Astrocyte (in vitro differentiated cells and primary cell): Measurements from ENCODE around the gene SUV39H2. TPM values are rescaled to one million over a fixed set of nuclear protein-coding genes. Genes with fewer than 3 reads are reported as not detected.
"Not testable (repeated sequence)": the region's sequence is repeated elsewhere in the genome, so short reads cannot be mapped to it uniquely, and the experiment has no call there.

Source experiments
- DNase-seq: peaks from one replicate; pipeline ENCODE4 v3.0.0-alpha.2; 2010; ENCODE audit warnings: low read depth
- FAIRE-seq: peaks from 2 replicates; lab custom pipeline; 2011; peaks lifted over from hg19 to GRCh38; lab: Jason Lieb, UNC
- H2AFZ ChIP-seq: 2 replicates; pipeline ENCODE4 v1.6.0; 2012; ENCODE audit warnings: low read depth, low read length, inconsistent platforms
- H3K27ac ChIP-seq: 2 replicates; pipeline ENCODE4 v1.5.1; 2011; ENCODE audit warnings: low read depth, low read length, inconsistent platforms
- H3K27me3 ChIP-seq: 2 replicates; pipeline ENCODE4 v1.6.0; 2011; ENCODE audit warnings: low read length, inconsistent platforms; ENCODE audit not compliant: insufficient read depth
- H3K36me3 ChIP-seq: 2 replicates; pipeline ENCODE4 v1.5.1; 2011; ENCODE audit warnings: low read length, inconsistent platforms; ENCODE audit not compliant: insufficient read depth
- H3K4me1 ChIP-seq: 2 replicates; pipeline ENCODE4 v1.5.1; 2011; ENCODE audit warnings: low read length, inconsistent platforms; ENCODE audit not compliant: insufficient read depth
- H3K4me2 ChIP-seq: 2 replicates; pipeline ENCODE4 v1.6.0; 2012; ENCODE audit warnings: low read length, inconsistent platforms
- H3K4me3 ChIP-seq: 2 replicates; pipeline ENCODE4 v1.5.1; 2011; ENCODE audit warnings: low read depth, mild to moderate bottlenecking, low read length, inconsistent platforms; ENCODE audit not compliant: insufficient read depth
- H3K79me2 ChIP-seq: 2 replicates; pipeline ENCODE4 v1.6.0; 2012; ENCODE audit warnings: mild to moderate bottlenecking, low read length, inconsistent platforms; ENCODE audit not compliant: insufficient read depth
- H3K9ac ChIP-seq: 2 replicates; pipeline ENCODE4 v1.6.0; 2012; ENCODE audit warnings: mild to moderate bottlenecking, low read length, inconsistent platforms
- H3K9me3 ChIP-seq: 2 replicates; pipeline ENCODE4 v1.5.1; 2012; ENCODE audit warnings: low read depth, mild to moderate bottlenecking, low read length, inconsistent platforms; ENCODE audit not compliant: insufficient read depth
- H4K20me1 ChIP-seq: 2 replicates; pipeline ENCODE4 v1.6.0; 2012; ENCODE audit warnings: low read length, inconsistent platforms; ENCODE audit not compliant: insufficient read depth
- H3K27ac Mint-ChIP-seq: one replicate; pipeline ENCODE4 v1.8.0; 2021; ENCODE audit warnings: mild to moderate bottlenecking, mixed read lengths; ENCODE audit not compliant: unreplicated experiment
- H3K27me3 Mint-ChIP-seq: one replicate; pipeline ENCODE4 v1.8.0; 2021; ENCODE audit warnings: low read depth, mixed read lengths; ENCODE audit not compliant: unreplicated experiment
- H3K36me3 Mint-ChIP-seq: one replicate; pipeline ENCODE4 v1.8.0; 2021; ENCODE audit warnings: low read depth, mixed read lengths; ENCODE audit not compliant: unreplicated experiment
- H3K4me1 Mint-ChIP-seq: one replicate; pipeline ENCODE4 v1.8.0; 2021; ENCODE audit warnings: low read depth, mixed read lengths; ENCODE audit not compliant: unreplicated experiment
- H3K4me3 Mint-ChIP-seq: one replicate; pipeline ENCODE4 v1.8.0; 2021; ENCODE audit warnings: mild to moderate bottlenecking, moderate library complexity, mixed read lengths; ENCODE audit not compliant: unreplicated experiment
- H3K9me3 Mint-ChIP-seq: one replicate; pipeline ENCODE4 v1.8.0; 2021; ENCODE audit warnings: mild to moderate bottlenecking, mixed read lengths; ENCODE audit not compliant: unreplicated experiment
- EZH2 ChIP-seq: IDR thresholded peaks from 2 replicates; pipeline ENCODE4 v1.6.1; 2012; ENCODE audit warnings: mild to moderate bottlenecking, low read length, inconsistent platforms; ENCODE audit not compliant: insufficient read depth
- total RNA-seq: library from RNA; stranded (reverse); gene quantifications from 2 replicates; pipeline ENCODE4 v1.2.1, GENCODE V29; 2021
- TF ChIP-seq, protein P1 (sequence below): IDR thresholded peaks from 2 replicates; pipeline ENCODE4 v1.5.1; 2011; ENCODE audit warnings: low read depth, mild to moderate bottlenecking, inconsistent platforms, low read length, moderate library complexity; ENCODE audit not compliant: insufficient read depth

Gene SUV39H2
- total RNA-seq, 1 donor from 2014 or later: 10.6 TPM

DNA sequence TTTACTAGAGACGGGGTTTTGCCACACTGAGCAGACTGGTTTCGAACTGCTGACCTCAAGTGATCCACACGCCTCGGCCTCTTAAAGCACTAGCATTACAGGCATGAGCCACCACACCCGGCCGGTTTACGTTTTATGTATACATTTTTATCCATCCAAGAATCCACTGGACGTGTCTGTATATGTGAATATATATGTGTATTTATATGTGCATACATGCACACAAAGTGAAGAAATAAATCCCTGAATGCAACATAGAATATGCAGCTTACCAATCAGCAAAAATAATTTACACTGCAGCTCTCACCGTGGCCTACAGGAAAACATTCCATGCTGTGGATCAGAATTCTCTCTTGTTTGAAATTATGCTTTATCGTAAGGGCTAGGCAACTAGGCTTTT lies 51.9 kb downstream of the SUV39H2 start:
- Histone ChIP-seq H3K4me3 (no peak overlapping the region), H2AFZ (no peak overlapping the region), H3K9me3 (no peaks in the 10 kb centered on the region), H3K4me1 (no peaks in the 10 kb centered on the region), H3K4me2 (no peak overlapping the region), H3K27me3 (no peaks in the 10 kb centered on the region), H3K79me2 (no peaks in the 10 kb centered on the region), H3K9ac (no peak overlapping the region), H3K36me3 (peaks cover 36% of the 10 kb centered on the region), H3K27ac (no peak overlapping the region), H4K20me1 (no peaks in the 10 kb centered on the region)
- no peaks in the 10 kb centered on the region for H3K4me1 Mint-ChIP-seq
- TF ChIP-seq, protein P1, sequence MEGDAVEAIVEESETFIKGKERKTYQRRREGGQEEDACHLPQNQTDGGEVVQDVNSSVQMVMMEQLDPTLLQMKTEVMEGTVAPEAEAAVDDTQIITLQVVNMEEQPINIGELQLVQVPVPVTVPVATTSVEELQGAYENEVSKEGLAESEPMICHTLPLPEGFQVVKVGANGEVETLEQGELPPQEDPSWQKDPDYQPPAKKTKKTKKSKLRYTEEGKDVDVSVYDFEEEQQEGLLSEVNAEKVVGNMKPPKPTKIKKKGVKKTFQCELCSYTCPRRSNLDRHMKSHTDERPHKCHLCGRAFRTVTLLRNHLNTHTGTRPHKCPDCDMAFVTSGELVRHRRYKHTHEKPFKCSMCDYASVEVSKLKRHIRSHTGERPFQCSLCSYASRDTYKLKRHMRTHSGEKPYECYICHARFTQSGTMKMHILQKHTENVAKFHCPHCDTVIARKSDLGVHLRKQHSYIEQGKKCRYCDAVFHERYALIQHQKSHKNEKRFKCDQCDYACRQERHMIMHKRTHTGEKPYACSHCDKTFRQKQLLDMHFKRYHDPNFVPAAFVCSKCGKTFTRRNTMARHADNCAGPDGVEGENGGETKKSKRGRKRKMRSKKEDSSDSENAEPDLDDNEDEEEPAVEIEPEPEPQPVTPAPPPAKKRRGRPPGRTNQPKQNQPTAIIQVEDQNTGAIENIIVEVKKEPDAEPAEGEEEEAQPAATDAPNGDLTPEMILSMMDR: no peak
- no peak for TF ChIP-seq EZH2
- H3K36me3 Mint-ChIP-seq: peaks cover 18% of the 10 kb centered on the region
- H3K9me3 Mint-ChIP-seq: no peaks in the 10 kb centered on the region
- no peak overlapping the region for H3K4me3 Mint-ChIP-seq
- no peak overlapping the region for H3K27ac Mint-ChIP-seq
- no peaks in the 10 kb centered on the region for H3K27me3 Mint-ChIP-seq
- no peak for FAIRE-seq
- DNase-seq: no peak

- Mint-ChIP-seq H3K4me1 (peaks cover 3% of the 10 kb centered on the region), H3K9me3 (no peaks in the 10 kb centered on the region), H3K27me3 (no peaks in the 10 kb centered on the region), H3K27ac (no peak overlapping the region), H3K4me3 (no peak overlapping the region), H3K36me3 (peaks cover 15% of the 10 kb centered on the region)
- H3K9me3 ChIP-seq: no peaks in the 10 kb centered on the region
- H3K27me3 ChIP-seq: no peaks in the 10 kb centered on the region
- H3K4me3 ChIP-seq: no peak overlapping the region
- DNase-seq (no peak), FAIRE-seq (no peak)
- peaks cover 9% of the 10 kb centered on the region for H3K36me3 ChIP-seq
- no peaks in the 10 kb centered on the region for H3K79me2 ChIP-seq
- H3K4me1 ChIP-seq: no peaks in the 10 kb centered on the region
- H2AFZ ChIP-seq: no peak overlapping the region
- TF ChIP-seq, protein P1: no peak
- no peaks in the 10 kb centered on the region for H4K20me1 ChIP-seq
- no peak overlapping the region for H3K9ac ChIP-seq
- H3K4me2 ChIP-seq: no peak overlapping the region
- no peak overlapping the region for H3K27ac ChIP-seq
Measured at GRCh38 chr10:14936584-14936983, 57.9 kb downstream of the SUV39H2 start.

GRCh38 chr10:14938971-14939370 lies 60.3 kb downstream of the SUV39H2 start:
- H3K36me3 Mint-ChIP-seq: peaks cover 15% of the 10 kb centered on the region
- H3K9me3 Mint-ChIP-seq, H3K27ac ChIP-seq, H3K79me2 ChIP-seq, H4K20me1 ChIP-seq, H3K27ac Mint-ChIP-seq, H3K4me3 Mint-ChIP-seq, H3K9me3 ChIP-seq, H3K4me2 ChIP-seq, H3K27me3 Mint-ChIP-seq, H2AFZ ChIP-seq, H3K27me3 ChIP-seq, H3K4me3 ChIP-seq, FAIRE-seq, H3K36me3 ChIP-seq, H3K4me1 Mint-ChIP-seq, H3K4me1 ChIP-seq, DNase-seq, H3K9ac ChIP-seq: not testable (repeated sequence)

- not testable (repeated sequence) for H3K9ac ChIP-seq, H3K27ac Mint-ChIP-seq, H3K9me3 Mint-ChIP-seq, H3K9me3 ChIP-seq, H4K20me1 ChIP-seq, H3K4me3 ChIP-seq, H3K27me3 Mint-ChIP-seq, H2AFZ ChIP-seq, H3K79me2 ChIP-seq, DNase-seq, H3K4me3 Mint-ChIP-seq, H3K4me1 ChIP-seq, H3K27ac ChIP-seq, H3K4me1 Mint-ChIP-seq, H3K27me3 ChIP-seq, H3K4me2 ChIP-seq
- FAIRE-seq: peak; percentile 66
- H3K36me3 ChIP-seq: peaks cover 17% of the 10 kb centered on the region
- peaks cover 11% of the 10 kb centered on the region for H3K36me3 Mint-ChIP-seq
Measured at GRCh38 chr10:14942147-14942949, 63.7 kb downstream of the SUV39H2 start.

GRCh38 chr10:14942950-14943338 lies 64.3 kb downstream of the SUV39H2 start:
- not testable (repeated sequence) for H3K9ac ChIP-seq, H3K9me3 ChIP-seq, H3K4me1 ChIP-seq, H3K4me3 Mint-ChIP-seq, H3K27me3 ChIP-seq, H2AFZ ChIP-seq, DNase-seq, H3K27me3 Mint-ChIP-seq, H3K9me3 Mint-ChIP-seq, H4K20me1 ChIP-seq, H3K4me2 ChIP-seq, H3K27ac Mint-ChIP-seq, H3K4me1 Mint-ChIP-seq, FAIRE-seq, H3K27ac ChIP-seq, H3K4me3 ChIP-seq
- Histone ChIP-seq H3K36me3 (peaks cover 20% of the 10 kb centered on the region), H3K79me2 (peaks cover 11% of the 10 kb centered on the region)
- H3K36me3 Mint-ChIP-seq: peaks cover 13% of the 10 kb centered on the region
